NCI-H345 treated with DMSO at 0.1 percent for 48 hours (cell line): Measurements from ENCODE around the gene PSG1.
"Not testable (repeated sequence)": the region's sequence is repeated elsewhere in the genome, so short reads cannot be mapped to it uniquely, and the experiment has no call there.

Source experiments
- DNase-seq: peaks from one replicate; lab custom pipeline; 2025; ENCODE audit not compliant: unreplicated experiment; lab: John Stamatoyannopoulos, UW

PSG1 gene

GRCh38 chr19:42882010-42882409 is 2.5 kb upstream of the PSG1 start:
- DNase-seq = not testable (repeated sequence)

DNA sequence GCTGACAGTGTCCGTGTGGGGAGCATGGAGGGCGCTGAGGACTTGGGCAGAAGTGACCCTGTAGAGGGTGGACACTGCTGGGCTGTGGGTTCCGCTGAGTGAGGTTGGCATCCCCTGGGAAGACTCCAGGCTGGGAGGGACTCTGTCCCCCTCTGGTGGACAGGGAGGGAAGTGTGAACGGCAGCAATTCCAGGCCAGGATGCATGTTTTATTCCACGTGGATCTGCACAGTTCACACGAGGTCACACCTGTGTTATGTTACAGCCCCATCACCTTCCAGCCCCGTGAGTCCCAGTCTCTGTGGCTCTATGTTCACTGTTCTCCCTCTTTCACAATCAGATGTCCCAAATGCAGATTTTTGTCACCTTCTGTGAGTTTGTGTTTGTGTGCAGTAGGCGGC is 1.8 kb upstream of the PSG1 start:
- DNase-seq = not testable (repeated sequence)

DNA sequence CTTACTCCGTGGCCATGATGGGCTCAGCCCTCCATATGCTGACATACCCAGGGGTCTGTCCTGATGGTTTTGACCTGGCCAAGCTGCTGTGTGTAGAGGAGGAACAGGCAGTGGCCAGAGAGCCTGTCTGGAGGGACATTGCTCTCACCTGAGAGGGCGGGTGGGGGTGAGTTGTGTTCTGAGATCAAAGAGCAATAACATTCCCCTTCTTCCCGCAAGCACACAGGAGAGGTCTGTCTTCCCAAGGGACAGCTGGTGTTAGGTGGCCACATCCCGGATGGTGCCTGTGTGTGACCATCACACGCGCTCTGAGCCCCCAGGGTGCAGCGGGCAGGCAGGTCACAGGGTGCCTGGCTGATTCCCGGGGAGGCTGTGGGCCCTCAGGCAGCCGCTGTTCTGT is 1.1 kb upstream of the PSG1 start:
- not testable (repeated sequence) for DNase-seq

GRCh38 chr19:42876596-42876995 is 2.9 kb downstream of the PSG1 start:
- not testable (repeated sequence) for DNase-seq

DNA sequence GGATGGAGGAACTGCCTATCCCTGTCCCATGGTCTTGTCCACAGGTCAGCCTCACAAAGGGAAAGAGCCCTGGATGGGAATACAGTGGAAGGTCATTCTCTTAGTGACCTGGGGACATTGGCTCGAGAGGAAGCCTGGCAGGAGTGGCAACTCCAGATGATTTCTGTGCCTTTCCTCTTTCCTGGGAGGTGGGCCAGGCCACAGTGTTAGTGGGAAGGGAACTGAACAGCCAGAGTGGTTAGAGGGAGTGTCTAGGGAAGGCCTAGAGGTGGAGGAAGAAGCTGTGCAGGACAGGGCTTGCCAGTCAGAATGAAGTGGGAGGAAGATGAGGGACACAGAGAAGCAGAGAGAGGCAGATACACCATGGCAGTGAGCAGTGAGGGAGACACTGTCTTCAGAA is 3.6 kb downstream of the PSG1 start:
- not testable (repeated sequence) for DNase-seq

GRCh38 chr19:42874901-42875813 is 4.4 kb downstream of the PSG1 start:
- not testable (repeated sequence) for DNase-seq

DNA sequence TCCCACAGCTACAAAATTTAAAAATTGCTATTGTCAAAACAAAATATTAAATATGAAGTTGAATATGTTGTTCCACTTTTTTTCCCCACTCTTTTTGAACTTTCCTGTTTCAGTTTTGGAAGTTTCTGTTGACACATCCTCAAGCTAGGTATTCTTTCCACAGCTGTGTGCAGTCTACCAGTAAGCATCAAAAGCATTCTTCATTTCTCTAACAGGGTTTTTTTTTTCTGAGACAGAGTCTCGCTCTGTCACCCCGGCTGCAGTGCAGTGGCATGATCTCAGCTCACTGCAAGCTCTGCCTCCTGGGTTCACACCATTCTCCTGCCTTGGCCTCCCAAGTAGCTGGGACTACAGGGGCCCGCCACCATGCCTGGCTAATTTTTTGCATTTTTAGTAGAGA is 5.4 kb downstream of the PSG1 start:
- DNase-seq = not testable (repeated sequence)

DNA sequence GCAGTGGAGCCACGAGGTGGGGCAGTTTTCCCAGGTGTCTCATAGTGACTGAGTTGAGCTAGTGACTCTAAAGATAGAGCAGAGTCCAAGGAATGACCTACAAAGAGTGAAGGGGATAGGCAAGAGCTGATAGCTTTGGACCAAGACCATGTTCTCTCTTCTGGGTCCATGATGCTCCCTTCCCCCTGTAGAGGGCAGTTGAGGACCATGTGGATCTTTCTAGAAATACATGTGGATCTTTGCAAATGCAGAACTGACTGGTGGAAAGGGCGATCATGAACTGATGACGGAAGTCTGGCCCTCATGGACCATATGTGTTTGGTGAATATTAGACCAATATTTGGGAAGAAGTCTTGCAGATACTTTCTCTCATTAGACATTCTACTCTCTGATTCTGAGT is 6.9 kb downstream of the PSG1 start:
- DNase-seq = no peak

DNA sequence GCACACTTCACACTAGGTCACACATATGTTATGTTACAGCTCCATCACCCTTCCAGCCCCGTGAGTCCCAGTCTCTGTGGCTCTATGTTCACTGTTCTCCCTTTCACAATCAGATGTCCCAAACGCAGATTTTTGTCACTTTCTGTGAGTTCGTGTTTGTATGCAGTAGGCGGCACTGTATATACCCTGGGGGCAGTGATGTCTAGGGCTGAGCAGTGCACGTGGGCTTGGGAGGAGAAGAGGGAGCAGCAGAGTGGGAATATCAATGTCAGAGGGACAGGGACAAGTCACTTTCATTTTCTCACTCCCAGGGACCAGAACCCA is 22.0 kb downstream of the PSG1 start:
- no peak for DNase-seq

- not testable (repeated sequence) for DNase-seq
Observed at GRCh38 chr19:42856866-42857543, 22.5 kb downstream of the PSG1 start.

GRCh38 chr19:42854745-42855144 is 24.8 kb downstream of the PSG1 start:
- DNase-seq = not testable (repeated sequence)

- not testable (repeated sequence) for DNase-seq
Observed at GRCh38 chr19:42853231-42853630, 26.3 kb downstream of the PSG1 start.

GRCh38 chr19:42852821-42853220 is 26.7 kb downstream of the PSG1 start:
- DNase-seq = not testable (repeated sequence)

DNA sequence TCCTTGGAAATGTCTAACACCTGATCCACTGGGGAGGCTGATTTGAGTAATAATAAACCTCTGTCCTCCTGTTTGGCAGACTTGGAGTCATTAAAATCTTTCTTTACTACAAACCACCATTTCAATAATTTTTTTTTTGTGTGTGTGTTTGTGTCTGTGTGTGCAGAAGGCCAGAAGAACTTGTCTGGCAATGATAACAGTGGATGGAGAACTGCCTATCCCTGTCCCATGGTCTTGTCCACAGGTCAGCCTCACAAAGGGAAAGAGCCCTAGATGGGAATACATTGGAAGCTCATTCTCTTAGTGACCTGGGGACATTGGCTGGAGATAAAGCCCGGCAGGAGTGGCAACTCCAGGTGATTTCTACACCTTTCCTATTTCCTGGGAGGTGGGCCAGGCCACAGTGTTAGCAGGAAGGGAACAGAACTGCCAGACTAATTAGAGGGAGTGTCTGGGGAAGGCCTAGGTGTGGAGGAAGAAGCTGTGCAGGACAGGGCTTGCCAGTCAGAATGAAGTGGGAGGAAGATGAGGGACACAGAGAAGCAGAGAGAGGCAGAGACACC is 27.7 kb downstream of the PSG1 start:
- DNase-seq = not testable (repeated sequence)

GRCh38 chr19:42850981-42851717 is 28.4 kb downstream of the PSG1 start:
- DNase-seq = no peak

DNA sequence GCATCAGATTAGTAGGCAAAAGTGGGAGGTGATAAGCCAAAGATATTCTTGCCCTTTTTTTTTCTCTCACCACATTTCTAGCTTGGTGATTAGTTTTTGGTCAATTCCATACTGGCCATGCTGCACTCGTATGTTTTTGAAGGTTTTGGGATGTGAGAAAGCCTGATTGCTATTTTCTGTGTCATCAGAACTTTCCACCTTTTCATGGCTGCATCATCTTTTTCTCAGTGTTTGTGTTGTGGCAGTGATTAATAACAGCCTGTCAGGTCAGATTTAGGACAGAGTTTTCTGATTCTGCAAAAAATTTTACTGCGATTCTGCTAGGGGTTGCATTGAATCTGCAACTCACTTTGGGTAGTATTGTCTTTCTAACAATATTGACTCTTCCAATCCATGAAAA is 32.9 kb downstream of the PSG1 start:
- DNase-seq = no peak

GRCh38 chr19:42843631-42844030 is 35.9 kb downstream of the PSG1 start:
- not testable (repeated sequence) for DNase-seq

DNA sequence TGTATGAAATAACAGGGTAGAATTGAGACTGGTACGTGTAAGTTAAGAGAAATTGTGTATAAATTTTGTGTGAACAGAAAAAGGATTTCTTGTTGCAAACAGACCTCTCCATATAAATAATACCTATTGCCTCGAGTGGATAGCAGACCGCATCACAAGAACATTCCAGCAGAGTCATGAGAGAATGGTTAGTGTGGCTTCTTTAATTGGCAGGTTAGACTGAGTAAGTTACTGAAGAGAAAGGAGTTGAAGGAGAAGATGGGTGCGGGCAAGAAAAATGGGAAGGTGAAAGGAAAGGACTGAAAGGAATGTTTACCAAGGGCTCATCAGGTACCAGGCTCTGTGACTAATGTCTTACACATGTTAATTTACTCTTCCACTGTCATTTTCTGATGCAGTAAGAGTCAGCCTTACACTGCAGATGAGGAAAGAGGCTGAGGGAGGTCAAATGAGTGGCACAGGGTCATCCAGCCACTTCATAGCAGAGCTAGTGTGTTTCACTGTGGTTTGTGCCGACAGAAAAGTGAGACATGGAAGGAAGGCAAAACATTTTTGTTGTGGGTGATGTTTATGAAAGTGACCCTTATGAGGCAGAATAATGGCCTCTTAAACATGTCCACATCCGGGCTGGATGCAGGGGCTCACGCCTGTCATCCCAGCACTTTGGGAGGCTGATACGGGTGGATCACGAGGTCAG is 46.6 kb downstream of the PSG1 start:
- not testable (repeated sequence) for DNase-seq

DNA sequence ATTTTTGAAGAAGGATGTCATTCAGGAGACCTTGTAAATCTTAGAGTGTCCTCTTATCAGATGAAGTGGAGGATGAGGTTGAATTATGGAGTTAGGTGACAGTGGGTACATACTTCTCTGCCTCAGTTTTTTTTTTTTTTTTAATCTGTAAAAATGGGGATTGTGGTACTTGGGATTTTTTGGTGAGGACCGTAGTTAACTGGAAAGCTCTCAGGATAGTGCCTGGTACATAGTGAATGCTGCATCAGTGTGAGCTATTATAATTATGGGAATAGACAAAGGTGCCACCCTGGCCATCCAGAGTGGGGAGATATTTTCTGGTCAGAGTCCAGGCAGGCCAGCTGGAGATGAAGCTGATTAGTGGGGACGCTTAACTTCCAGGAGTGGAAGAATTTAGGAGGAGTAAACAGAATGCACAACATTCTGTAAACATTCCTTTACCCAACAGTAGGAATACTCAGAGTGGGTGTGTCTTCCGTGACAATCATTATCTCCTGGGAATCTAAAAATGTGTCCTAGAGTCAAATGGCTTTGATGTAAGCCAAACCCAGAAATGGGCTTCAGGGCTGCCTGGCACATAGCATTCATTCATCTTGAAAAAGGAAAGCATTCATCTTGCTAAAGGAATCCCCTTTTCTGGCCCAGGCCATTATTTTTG is 47.4 kb downstream of the PSG1 start:
- not testable (repeated sequence) for DNase-seq
